ENCODE data around the gene DMXL1.

DMXL1 gene

GRCh38 chr5:119070828-119071560 is at the start of gene DMXL1:
Gene DMXL1 (plus strand): TSS chr5:119071087. CDS start chr5:119071570, 483 bp downstream.
- DNase-seq = peak; percentile 99

GRCh38 chr5:119021149-119021732 is 49.6 kb upstream of the DMXL1 start:
- DNase-seq = no peak

GRCh38 chr5:119022017-119022745 is 48.7 kb upstream of the DMXL1 start:
- no peak for DNase-seq

- no peak for DNase-seq
These were observed 48.1 kb upstream of the DMXL1 start for GRCh38 chr5:119022773-119023172.

GRCh38 chr5:119028575-119028974 is 42.3 kb upstream of the DMXL1 start:
- no peak for DNase-seq

GRCh38 chr5:119031011-119031886 is 39.6 kb upstream of the DMXL1 start:
- no peak for DNase-seq

- no peak for DNase-seq
These were observed 39.0 kb upstream of the DMXL1 start for GRCh38 chr5:119031905-119032304.

- no peak for DNase-seq
These were observed 38.2 kb upstream of the DMXL1 start for GRCh38 chr5:119032656-119033055.

- no peak for DNase-seq
These were observed 37.8 kb upstream of the DMXL1 start for GRCh38 chr5:119033135-119033534.

- no peak for DNase-seq
These were observed 34.7 kb upstream of the DMXL1 start for GRCh38 chr5:119036101-119036762.

- DNase-seq = no peak
These were observed 33.2 kb upstream of the DMXL1 start for GRCh38 chr5:119037496-119038215.

- DNase-seq = no peak
These were observed 22.6 kb upstream of the DMXL1 start for GRCh38 chr5:119048246-119048645.

- no peak for DNase-seq
These were observed 20.9 kb upstream of the DMXL1 start for GRCh38 chr5:119049824-119050449.

GRCh38 chr5:119054101-119054500 is 16.8 kb upstream of the DMXL1 start:
- no peak for DNase-seq

- no peak for DNase-seq
These were observed 15.6 kb upstream of the DMXL1 start for GRCh38 chr5:119055294-119055693.

- no peak for DNase-seq
These were observed 11.8 kb upstream of the DMXL1 start for GRCh38 chr5:119058979-119059529.

- no peak for DNase-seq
These were observed 11.1 kb upstream of the DMXL1 start for GRCh38 chr5:119059740-119060255.

GRCh38 chr5:119063579-119064379 is 7.1 kb upstream of the DMXL1 start:
- no peak for DNase-seq

- no peak for DNase-seq
These were observed 3.4 kb upstream of the DMXL1 start for GRCh38 chr5:119067450-119067849.

- no peak for DNase-seq
These were observed 384 bp upstream of the DMXL1 start for GRCh38 chr5:119070578-119070827.
